ENCODE measurements around the gene BICD1.

BICD1 gene

DNA sequence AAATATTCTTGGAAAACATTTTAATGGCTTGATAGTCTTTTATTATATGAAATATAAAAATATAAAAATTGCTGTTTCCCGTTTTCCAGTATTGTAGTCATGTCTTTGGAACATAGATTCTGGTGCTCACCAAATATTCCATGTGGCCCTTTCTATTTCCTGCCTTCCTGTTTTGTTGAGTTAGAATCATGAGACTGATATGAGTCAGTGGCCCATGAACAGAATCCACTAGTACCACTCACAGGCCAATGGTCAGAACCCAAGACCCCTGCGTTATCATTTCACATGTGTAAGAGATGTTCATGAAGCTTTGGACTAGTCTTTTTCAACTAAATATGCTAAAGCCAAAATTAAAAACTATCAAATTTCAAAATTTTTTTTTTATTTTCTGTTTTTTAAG, 56.9 kb downstream of the BICD1 start:
- H3K27ac ChIP-seq, result no peak overlapping the region
- TF ChIP-seq ZFX (IDR thresholded peaks at IDR 0.05; ENCODE audit: borderline replicate concordance), result no peak
- TF ChIP-seq, protein P1, sequence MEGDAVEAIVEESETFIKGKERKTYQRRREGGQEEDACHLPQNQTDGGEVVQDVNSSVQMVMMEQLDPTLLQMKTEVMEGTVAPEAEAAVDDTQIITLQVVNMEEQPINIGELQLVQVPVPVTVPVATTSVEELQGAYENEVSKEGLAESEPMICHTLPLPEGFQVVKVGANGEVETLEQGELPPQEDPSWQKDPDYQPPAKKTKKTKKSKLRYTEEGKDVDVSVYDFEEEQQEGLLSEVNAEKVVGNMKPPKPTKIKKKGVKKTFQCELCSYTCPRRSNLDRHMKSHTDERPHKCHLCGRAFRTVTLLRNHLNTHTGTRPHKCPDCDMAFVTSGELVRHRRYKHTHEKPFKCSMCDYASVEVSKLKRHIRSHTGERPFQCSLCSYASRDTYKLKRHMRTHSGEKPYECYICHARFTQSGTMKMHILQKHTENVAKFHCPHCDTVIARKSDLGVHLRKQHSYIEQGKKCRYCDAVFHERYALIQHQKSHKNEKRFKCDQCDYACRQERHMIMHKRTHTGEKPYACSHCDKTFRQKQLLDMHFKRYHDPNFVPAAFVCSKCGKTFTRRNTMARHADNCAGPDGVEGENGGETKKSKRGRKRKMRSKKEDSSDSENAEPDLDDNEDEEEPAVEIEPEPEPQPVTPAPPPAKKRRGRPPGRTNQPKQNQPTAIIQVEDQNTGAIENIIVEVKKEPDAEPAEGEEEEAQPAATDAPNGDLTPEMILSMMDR (IDR thresholded peaks at IDR 0.05), result no peak

DNA sequence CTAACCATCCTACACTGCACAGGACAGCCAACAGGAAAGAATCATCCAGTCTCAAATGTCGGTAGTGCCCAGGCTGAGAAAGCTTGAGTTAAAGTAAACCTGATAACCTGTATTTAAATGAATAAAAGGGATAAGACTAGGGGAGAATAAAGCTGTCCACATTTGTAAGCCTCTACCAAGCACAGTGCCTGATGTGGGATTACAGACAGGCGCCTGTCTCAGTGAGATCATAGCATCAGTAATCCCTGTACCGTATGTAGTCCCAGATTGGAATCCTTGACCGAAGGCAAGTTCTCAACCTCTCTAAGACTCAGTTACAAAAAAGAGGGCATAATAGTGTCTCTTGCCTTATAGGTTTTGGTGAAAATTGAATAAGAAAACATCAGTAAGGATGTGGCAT, 59.9 kb downstream of the BICD1 start:
- no peak for TF ChIP-seq ZFX (IDR thresholded peaks at IDR 0.05; ENCODE audit: borderline replicate concordance)
- TF ChIP-seq, protein P1 (IDR thresholded peaks at IDR 0.05), result no peak
- H3K27ac ChIP-seq, result no peak overlapping the region

DNA sequence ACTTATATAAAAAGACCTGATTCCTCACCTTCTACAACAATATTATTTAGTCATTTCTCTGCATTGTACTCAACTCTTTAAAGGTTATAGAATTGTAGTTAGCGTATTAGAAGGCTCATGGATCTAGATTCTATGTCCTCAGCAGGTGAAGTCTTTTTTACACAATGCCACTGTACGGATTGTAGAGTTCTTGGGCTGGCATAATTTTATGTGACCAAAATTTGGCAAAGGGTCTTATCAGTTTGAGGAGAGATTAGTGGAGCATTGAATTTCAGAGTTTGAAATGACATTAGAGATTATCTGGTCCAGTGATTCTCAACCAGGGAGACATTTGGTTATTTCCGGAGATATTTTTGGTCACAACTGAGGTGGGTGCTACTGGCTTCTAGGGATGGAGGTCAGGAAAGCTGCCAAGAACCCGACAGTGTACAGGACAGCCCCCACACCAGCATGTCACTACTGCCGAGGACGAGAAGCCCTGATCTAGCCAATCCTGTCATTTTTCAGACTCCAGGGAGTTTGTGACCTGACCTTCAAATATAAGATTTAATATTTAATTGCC, 63.9 kb downstream of the BICD1 start:
- TF ChIP-seq, protein P1 (IDR thresholded peaks at IDR 0.05), result no peak
- no peak for TF ChIP-seq ZFX (IDR thresholded peaks at IDR 0.05; ENCODE audit: borderline replicate concordance)
- H3K27ac ChIP-seq, result no peak overlapping the region

DNA sequence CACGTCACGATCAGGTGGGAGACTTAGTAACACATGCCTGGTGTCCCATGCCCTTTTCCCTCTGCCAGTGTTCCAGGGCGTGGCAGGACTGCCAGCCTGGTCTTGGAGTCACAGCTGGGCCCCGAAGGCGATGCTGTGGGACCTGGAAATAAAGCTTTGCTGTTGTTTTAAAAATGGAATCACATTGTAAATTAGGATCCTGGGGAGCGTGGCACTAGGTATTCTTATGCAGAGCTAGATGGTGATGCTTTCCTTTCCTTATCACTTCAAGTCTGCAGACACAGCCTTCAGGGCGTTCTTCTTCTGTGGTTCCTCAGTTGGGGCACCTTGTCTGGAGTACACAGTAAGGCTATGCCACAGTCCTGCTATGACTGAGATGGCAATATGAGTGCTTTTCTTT, 64.6 kb downstream of the BICD1 start:
- TF ChIP-seq, protein P1 (IDR thresholded peaks at IDR 0.05), result no peak
- no peak overlapping the region for H3K27ac ChIP-seq

DNA sequence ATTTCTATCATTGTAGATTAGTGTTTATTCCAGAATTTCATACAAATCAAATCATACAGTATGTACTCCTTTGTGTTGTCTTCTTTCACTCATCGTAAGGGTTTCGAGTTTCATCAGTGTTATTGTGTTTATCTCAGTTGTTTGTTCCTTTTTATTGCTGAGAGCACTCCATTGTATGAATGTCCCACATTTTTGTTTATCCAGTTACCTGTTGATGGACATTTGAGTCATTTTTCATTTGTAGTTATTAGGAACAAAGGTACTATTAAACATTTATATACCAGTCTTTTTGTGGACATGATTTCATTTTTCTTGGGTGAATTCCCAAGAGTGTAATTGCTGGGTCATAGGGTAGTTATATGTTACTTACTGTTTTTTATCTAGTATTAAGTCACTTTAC, 70.0 kb downstream of the BICD1 start:
- H3K27ac ChIP-seq, result no peak overlapping the region
- TF ChIP-seq ZFX (IDR thresholded peaks at IDR 0.05; ENCODE audit: borderline replicate concordance), result no peak
- TF ChIP-seq, protein P1 (IDR thresholded peaks at IDR 0.05), result no peak

DNA sequence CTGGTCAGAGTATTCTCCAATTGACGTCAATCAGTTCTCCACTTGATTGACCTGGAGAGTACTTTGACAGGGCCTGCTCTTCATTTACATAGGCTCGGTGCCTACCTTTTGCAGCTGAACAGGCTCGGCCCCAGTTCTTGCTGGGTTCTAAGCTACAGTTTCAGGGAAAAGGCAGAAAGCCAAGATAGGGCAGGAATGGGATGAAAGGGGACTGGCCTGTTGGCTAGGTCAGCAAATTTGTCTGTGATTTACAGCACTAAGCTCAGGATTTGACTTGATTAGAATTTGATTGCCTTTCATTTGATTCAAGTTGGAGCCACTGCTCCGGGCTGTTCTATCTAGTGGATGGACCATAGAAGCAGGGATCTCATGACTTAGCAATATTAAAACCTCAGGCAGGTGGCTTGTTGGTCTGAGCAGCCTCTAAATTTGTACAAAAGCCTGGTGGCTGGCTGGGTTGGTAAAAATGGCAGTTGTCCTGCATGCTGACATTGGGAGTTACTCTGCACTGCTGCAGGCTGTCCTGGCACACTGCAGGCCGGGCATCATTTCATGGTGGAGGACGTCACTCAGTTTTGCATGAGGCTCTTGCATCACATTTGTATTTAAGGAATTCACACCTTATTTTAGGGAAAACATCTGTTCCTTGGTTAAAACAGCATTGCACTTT, 71.8 kb downstream of the BICD1 start:
- no peak overlapping the region for H3K27ac ChIP-seq
- TF ChIP-seq, protein P1 (IDR thresholded peaks at IDR 0.05), result no peak
- TF ChIP-seq ZFX (IDR thresholded peaks at IDR 0.05; ENCODE audit: borderline replicate concordance), result no peak

DNA sequence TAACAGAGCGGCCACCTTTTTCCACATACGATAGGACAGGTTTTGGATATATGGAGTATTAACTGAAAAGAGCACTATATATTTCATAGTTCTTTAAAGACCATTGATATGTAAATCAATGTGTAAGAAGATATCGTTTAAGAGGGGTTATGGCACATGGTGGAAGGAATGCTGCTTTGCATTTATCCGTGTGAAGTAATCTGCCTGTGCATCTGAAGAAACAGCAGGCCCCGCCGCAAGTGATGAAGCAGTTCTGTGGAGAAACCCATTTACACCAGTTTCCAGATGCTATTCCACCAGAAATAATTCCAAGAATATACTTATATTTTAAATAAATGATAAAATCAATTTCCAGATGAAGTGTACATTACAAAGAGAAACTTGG, 72.4 kb downstream of the BICD1 start:
- H3K27ac ChIP-seq, result no peak overlapping the region
- TF ChIP-seq ZFX (IDR thresholded peaks at IDR 0.05; ENCODE audit: borderline replicate concordance), result no peak
- TF ChIP-seq, protein P1 (IDR thresholded peaks at IDR 0.05), result no peak

Data from 22Rv1 (cell line).